GM20431 (cell line): ENCODE measurements around the gene AXL.

ENCODE experiments used
- in situ Hi-C: fragments of 300-500 bp; cut with MseI, MboI; formaldehyde crosslinking; loops from one replicate; pipeline ENCODE4 v1.15.0; 2020; ENCODE audit warnings: low sequenced_read_pairs; ENCODE audit not compliant: unreplicated experiment

AXL gene

DNA sequence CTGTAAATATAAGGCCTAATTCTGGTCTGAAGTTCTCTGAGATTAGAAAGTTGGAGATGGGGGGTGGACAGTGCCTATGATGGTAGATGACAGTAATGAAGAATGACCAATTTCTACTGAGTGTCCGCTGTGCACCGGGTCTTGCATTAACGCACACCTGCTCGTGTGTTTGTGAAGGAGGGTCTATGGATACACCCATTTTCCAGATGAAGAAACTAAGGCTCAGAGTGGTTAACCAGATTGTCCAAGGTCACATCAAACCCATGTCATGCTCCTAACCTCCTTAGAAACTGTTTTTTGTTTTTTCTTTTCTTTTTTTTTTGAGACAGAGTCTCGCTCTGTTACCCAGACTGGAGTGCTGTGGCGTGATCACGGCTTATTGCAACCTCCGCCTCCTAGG, 13.7 kb downstream of the AXL start:
- in situ Hi-C loops, result no loop called here

DNA sequence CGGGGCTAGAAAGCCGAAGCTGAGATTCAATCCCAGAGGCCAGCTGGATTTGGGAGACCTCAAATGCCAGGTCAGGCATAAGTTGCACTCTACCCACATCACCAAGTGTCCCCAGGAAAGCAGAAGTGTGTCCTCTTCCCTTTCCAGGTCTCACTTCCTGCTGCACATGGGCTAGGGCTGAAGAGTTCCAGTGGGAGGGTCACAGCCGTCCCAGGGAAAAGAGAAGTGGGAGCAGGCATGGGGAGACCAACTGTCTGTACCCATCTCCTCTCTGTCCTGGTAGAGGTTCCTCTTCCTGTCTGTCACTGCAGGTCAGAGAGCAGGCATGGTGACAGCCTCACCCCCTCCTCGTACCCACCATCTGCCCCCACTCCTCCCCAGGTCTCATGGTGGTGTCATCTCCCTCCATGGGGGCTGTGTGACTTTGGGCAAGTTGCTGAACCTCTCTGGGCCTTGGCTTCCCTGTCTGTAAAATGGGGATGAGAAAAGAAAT, 14.8 kb downstream of the AXL start:
- in situ Hi-C loops, result no loop called here

GRCh38 chr19:41234512-41235168, 15.6 kb downstream of the AXL start:
- in situ Hi-C loops, result no loop called here

GRCh38 chr19:41235480-41235879, 16.5 kb downstream of the AXL start:
- in situ Hi-C loops, result no loop called here

- in situ Hi-C loops, result no loop called here
These were observed 19.2 kb downstream of the AXL start for GRCh38 chr19:41238244-41238643.

- in situ Hi-C loops, result no loop called here
These were observed 20.3 kb downstream of the AXL start for GRCh38 chr19:41239363-41239762.

DNA sequence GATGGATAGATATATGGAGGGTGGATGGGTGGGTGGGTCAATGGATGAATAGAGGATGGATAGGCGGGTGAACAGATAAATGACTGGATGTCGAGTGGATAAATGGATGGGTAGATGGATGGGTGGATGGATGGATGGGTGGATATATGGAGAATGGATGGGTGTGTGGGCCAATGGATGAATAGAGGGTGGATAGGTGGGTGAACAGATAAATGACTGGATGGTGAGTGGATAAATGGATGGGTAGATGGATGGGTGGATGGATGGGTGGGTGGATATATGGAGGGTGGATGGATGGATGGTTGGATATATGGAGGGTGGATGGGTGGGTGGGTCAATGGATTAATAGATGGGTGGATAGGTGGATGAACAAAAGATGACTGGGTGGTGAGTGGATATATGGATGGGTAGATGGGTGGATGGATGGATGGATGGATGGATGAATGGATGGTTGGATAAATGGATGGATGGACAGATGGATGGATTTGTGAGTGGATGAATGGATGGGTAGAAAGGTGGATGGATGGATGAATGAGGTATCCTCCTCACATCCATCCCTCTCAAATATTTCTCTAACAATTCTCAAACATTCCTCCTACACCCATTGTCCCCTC, 21.0 kb downstream of the AXL start:
- in situ Hi-C loops, result no loop called here

DNA sequence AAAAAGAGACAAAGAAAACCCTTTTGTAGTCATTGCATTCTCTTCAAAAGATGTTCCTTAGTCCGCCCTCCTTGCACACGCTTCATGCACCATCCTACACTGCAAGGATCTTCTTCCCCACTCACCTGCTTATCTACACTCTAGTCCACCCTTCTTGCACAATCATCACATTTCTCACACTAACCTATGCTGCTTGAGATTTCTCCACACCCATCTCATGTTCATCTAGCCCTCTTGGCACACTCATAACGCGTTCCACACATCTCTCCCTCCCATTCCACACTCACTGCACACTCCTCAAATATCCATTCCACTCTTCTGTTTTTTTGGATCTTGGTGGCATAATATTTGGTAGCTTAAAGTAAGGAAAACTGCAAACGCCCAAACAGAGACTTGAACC, 22.8 kb downstream of the AXL start:
- in situ Hi-C loops, result no loop called here

GRCh38 chr19:41244117-41244516, 25.1 kb downstream of the AXL start:
- in situ Hi-C loops, result no loop called here

DNA sequence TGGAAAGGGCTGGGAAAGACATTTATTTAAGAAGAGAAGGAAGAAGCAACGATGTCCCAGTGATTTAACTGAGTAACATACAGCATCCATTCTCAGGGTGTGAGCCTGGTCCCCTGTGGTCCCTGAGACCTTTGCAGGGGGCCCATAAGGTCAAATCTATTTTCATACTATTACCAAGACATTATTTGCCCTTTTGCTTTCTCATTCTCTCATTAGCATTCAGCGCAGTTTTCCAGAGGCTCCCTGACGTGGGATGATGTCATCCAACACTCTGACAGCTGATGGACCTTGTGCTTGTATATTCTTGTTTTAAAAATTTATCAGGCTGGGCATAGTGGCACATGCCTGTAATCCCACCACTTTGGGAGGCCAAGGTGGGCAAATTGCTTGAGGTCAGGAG, 26.8 kb downstream of the AXL start:
- in situ Hi-C loops, result no loop called here

DNA sequence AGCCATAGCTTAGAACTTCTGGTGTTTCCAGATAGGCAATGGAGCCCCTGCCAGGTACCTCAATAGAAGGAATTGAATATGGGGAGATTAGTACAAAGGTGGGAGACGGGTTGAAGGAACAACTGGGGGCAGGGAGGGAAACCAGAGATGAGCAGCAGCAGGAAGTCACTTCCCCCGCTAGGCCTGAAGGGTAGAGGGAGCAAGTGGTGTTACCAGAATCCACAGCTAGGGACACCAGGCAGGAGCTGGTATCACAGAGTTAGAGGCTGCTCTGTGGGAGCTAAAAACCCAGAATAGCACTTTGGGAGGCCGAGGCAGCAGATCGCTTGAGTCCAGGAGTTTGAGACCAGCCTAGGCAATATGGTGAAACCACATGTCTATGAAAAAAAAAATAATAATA, 29.9 kb downstream of the AXL start:
- in situ Hi-C loops, result no loop called here

GRCh38 chr19:41249707-41250423, 30.8 kb downstream of the AXL start:
- in situ Hi-C loops, result no loop called here

DNA sequence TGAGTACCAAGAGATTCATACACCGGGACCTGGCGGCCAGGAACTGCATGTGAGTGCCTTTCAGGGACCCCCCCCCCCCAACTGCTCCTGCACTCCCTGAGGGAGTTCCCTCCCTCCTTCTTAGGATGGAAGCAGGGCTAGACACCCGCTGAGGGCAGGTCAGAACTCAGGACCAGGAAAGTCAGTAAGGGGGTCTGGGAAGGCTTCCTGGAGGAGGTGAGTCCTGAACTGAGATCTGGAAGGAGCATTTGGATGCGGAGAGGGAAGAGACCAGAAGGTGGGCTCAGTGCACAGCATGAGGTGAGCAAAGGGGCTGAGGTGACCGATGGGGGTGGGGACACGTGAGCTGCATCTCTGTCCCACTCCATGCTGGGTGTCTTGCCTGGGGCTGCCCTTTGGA, 34.6 kb downstream of the AXL start:
- in situ Hi-C loops, result no loop called here

DNA sequence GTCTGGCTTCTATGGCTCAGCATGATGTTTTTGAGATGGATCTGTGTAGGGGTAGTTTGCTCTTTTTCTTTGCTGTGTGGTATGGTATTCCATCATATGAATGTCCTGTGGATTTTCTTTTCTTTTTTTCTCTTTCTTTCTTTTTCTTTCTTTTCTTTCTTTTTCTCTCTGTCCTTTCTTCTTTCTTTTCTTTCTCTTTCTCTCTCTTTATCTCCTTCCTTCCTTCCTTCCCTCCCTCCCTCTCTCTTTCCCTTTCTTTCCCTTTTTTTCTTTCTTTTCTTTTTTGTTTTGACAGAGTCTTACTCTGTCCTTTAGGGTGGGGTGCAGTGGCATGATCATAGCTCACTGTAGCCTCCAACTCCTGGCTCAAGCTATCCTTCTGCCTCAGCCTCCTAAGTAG, 36.1 kb downstream of the AXL start:
- in situ Hi-C loops, result no loop called here

GRCh38 chr19:41261474-41262190, 42.6 kb downstream of the AXL start:
- in situ Hi-C loops, result no loop called here

GRCh38 chr19:41263042-41263849, 44.2 kb downstream of the AXL start:
- in situ Hi-C loops, result no loop called here

DNA sequence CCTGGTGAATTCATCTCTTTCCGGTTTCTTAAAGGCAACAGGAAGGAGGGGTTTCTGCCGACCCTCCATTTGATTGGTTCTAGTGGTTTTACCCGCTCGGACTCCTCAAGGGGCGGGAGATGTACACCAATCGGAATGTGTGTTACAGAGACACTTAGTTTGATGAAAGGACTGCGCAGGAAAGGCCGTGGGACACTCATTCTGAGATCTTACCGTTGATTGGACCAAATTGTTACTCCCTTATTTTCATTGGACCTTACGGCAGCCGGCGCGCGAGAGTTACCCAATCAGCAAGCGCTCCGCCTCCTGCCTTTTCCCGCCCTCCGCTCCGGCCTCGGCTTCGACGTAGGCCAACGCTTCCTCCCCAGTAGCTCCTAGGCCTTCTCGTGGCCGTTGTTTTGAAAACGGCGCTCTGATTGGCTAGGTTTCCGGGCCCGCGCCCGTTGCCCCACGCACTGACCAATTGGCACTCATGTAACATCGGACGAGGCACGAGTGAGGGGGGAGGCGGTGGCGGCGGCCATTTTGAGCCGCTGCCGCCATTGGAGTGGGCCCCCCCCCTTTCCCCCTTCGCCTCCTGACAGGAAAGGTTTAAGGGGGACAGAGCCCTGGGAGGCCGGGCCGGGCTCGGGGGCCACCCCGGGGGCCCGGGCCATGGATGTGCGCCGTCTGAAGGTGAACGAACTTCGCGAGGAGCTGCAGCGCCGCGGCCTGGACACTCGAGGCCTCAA, 45.0 kb downstream of the AXL start, which contains the start of gene HNRNPUL1:
HNRNPUL1 (plus strand) TSS at position 523 of the 731 bp plus-strand sequence; CDS start at position 655, 132 bp downstream.
- in situ Hi-C loops, result no loop called here

DNA sequence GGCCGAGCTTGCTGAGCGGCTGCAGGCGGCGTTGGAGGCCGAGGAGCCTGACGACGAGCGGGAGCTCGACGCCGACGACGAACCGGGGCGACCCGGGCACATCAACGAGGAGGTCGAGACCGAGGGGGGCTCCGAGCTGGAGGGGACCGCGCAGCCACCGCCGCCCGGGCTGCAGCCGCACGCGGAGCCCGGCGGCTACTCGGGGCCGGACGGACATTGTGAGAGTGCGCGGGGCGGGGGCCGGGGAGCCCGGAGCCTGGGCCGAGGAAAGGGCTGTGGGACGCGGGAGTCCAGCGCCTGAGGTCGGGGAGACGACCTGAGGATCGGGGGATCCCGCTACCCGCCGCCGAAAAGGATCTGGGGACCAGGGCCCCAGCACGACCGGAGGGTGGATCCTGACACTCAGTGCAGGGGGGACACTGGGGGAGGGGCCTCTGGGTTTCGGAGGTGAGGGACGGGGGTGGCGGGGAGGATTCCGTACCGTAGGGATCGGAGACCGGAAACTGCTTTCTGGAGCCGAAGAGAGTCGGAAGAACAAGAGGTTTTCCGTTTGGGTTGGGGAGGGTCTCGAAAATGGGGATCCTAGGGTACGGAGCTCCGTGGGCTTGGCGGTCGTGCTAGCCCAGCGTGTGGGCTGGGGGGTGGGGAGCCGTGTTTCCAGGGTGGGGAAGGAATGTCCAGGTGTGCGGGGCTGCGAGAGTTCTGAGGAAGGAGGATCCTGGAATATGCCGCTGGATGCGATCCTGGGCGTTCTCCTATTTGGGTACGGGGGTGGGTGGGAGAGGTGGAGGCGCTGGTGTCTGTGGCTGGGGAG, 45.8 kb downstream of the AXL start:
- in situ Hi-C loops, result no loop called here
